Endothelial cell of hepatic sinusoid (primary cell): ENCODE data around the gene HEATR9.

Source experiments
- in situ Hi-C: cut with HindIII; loops from 2 replicates; pipeline ENCODE4 v1.10.0; 2017; ENCODE audit warnings: low sequenced_read_pairs

The HEATR9 gene

GRCh38 chr17:35894206-35894605 lies 25.5 kb upstream of the HEATR9 start:
- in situ Hi-C loops = no loop called here

GRCh38 chr17:35893751-35894150 lies 25.1 kb upstream of the HEATR9 start:
- in situ Hi-C loops = no loop called here

GRCh38 chr17:35892091-35893035 lies 23.7 kb upstream of the HEATR9 start:
- in situ Hi-C loops = no loop called here

- in situ Hi-C loops = no loop called here
These were observed 22.6 kb upstream of the HEATR9 start for GRCh38 chr17:35891269-35891668.

- in situ Hi-C loops = no loop called here
These were observed 22.1 kb upstream of the HEATR9 start for GRCh38 chr17:35890774-35891155.

- in situ Hi-C loops = no loop called here
These were observed 21.4 kb upstream of the HEATR9 start for GRCh38 chr17:35889818-35890773.

GRCh38 chr17:35889241-35889640 lies 20.6 kb upstream of the HEATR9 start:
- in situ Hi-C loops = no loop called here

GRCh38 chr17:35879773-35880654 lies 11.3 kb upstream of the HEATR9 start, which contains the start of gene CCL5:
CCL5 (minus strand) TSS chr17:35880360.
- in situ Hi-C loops = no loop called here

- in situ Hi-C loops = no loop called here
These were observed 9.7 kb upstream of the HEATR9 start for GRCh38 chr17:35878361-35878760.

GRCh38 chr17:35877345-35878029 lies 8.8 kb upstream of the HEATR9 start:
- in situ Hi-C loops = no loop called here

GRCh38 chr17:35876534-35876933 lies 7.8 kb upstream of the HEATR9 start:
- in situ Hi-C loops = no loop called here

- in situ Hi-C loops = no loop called here
These were observed 7.1 kb upstream of the HEATR9 start for GRCh38 chr17:35875800-35876139.

- in situ Hi-C loops = no loop called here
These were observed 6.5 kb upstream of the HEATR9 start for GRCh38 chr17:35875072-35875799.

GRCh38 chr17:35872196-35872980 lies 3.7 kb upstream of the HEATR9 start:
- in situ Hi-C loops = loop anchor here (25.0 kb wide), 1 partner anchor 615 kb away; the partner anchor contains the start of gene ZNHIT3

GRCh38 chr17:35870906-35871819 lies 2.5 kb upstream of the HEATR9 start:
- in situ Hi-C loops = loop anchor here (25.0 kb wide), 1 partner anchor 616 kb away; the partner anchor contains the start of gene ZNHIT3

GRCh38 chr17:35867574-35867973 lies 1.1 kb downstream of the HEATR9 start:
- in situ Hi-C loops = loop anchor here (25.0 kb wide), 1 partner anchor 620 kb away; the partner anchor contains the start of gene ZNHIT3

GRCh38 chr17:35866341-35866950 lies 2.2 kb downstream of the HEATR9 start:
- in situ Hi-C loops = loop anchor here (25.0 kb wide), 1 partner anchor 621 kb away; the partner anchor contains the start of gene ZNHIT3
